Esophagus squamous epithelium (tissue), 4 donors: ENCODE data around the gene RASGEF1C.

Source experiments
- POLR2A ChIP-seq, 4 donors: fragments of 450-650 bp; IDR thresholded peaks; one replicate each; pipeline ENCODE4 v1.6.1; 2017; ENCODE audit warnings: antibody characterized with exemption in 4 of 4, mild to moderate bottlenecking in 4 of 4, moderate library complexity in 3 of 4
- TF ChIP-seq, protein P1 (sequence below), 6 experiments: fragments of 450-650 bp in 4 of 6; fragments of 200-600 bp in 2 of 6; sonication (generic) in 2 of 6; IDR thresholded peaks; one replicate each; pipeline ENCODE4 v1.5.1; 2016 to 2019; ENCODE audit warnings: antibody characterized with exemption in 6 of 6, mild to moderate bottlenecking in 4 of 6, moderate library complexity in 4 of 6

DNA sequence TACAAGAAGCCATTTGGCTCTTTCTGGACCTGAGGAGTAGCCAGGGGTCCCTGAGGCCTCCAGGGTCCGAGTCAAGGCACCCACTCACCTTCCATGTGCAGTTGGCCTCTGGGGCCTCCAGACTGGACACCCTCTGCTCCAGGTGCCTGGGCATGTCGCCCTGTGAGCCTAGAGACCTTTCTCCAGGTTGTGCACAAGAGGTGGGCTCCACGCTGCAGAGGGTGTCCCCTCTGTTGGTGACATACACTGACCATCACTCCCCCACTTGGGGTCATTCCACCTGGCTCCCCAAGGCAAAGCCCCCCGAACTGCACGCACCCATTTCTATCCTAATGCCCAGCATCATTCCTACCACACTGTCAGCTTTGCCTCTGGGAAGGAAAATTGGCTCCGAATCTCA lies 48.8 kb downstream of the RASGEF1C start:
- TF ChIP-seq POLR2A (IDR thresholded peaks at IDR 0.05), result no peak
- TF ChIP-seq, protein P1, sequence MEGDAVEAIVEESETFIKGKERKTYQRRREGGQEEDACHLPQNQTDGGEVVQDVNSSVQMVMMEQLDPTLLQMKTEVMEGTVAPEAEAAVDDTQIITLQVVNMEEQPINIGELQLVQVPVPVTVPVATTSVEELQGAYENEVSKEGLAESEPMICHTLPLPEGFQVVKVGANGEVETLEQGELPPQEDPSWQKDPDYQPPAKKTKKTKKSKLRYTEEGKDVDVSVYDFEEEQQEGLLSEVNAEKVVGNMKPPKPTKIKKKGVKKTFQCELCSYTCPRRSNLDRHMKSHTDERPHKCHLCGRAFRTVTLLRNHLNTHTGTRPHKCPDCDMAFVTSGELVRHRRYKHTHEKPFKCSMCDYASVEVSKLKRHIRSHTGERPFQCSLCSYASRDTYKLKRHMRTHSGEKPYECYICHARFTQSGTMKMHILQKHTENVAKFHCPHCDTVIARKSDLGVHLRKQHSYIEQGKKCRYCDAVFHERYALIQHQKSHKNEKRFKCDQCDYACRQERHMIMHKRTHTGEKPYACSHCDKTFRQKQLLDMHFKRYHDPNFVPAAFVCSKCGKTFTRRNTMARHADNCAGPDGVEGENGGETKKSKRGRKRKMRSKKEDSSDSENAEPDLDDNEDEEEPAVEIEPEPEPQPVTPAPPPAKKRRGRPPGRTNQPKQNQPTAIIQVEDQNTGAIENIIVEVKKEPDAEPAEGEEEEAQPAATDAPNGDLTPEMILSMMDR (IDR thresholded peaks at IDR 0.05), result no peak
